MM.1S (cell line): ENCODE measurements around the gene ITPR1.

ENCODE experiments used
- DNase-seq: peaks from one replicate; pipeline ENCODE4 v3.0.0-alpha.2; 2015
- H2AFZ ChIP-seq: fragments of 300-600 bp; sonication (generic); 2 replicates; pipeline ENCODE4 v1.6.0; 2016; ENCODE audit warnings: antibody characterized with exemption, low read length
- H3F3A ChIP-seq: fragments of 300-600 bp; sonication (generic); 2 replicates; pipeline ENCODE4 v1.6.1; 2016; ENCODE audit warnings: mild to moderate bottlenecking, antibody characterized with exemption, low read length, moderate library complexity, mixed read lengths; ENCODE audit not compliant: insufficient read depth
- H3K27ac ChIP-seq: fragments of 300-600 bp; sonication (generic); 2 replicates; pipeline ENCODE4 v1.5.1; 2016; ENCODE audit warnings: mild to moderate bottlenecking, low read length
- H3K27me3 ChIP-seq: fragments of 300-600 bp; sonication (generic); replicated peaks from 2 replicates; pipeline ENCODE4 v1.6.0; 2016; ENCODE audit warnings: low read length; ENCODE audit not compliant: insufficient read depth
- H3K36me3 ChIP-seq: fragments of 300-600 bp; sonication (generic); replicated peaks from 2 replicates; pipeline ENCODE4 v1.6.1; 2016; ENCODE audit warnings: mild to moderate bottlenecking, low read length, mixed read lengths; ENCODE audit not compliant: insufficient read depth
- H3K4me1 ChIP-seq: fragments of 300-600 bp; sonication (generic); 2 replicates; pipeline ENCODE4 v1.6.1; 2016; ENCODE audit warnings: low read length, mixed read lengths
- H3K4me2 ChIP-seq: fragments of 300-600 bp; sonication (generic); 2 replicates; pipeline ENCODE4 v1.6.0; 2016; ENCODE audit warnings: low read depth, low read length
- H3K4me3 ChIP-seq: fragments of 300-600 bp; sonication (generic); 2 replicates; pipeline ENCODE4 v1.5.1; 2016; ENCODE audit warnings: low read length, mixed read lengths
- H3K79me2 ChIP-seq: fragments of 300-600 bp; sonication (generic); 2 replicates; pipeline ENCODE4 v1.6.1; 2016; ENCODE audit warnings: mixed run types, low read length, mixed read lengths
- H3K9ac ChIP-seq: fragments of 300-600 bp; sonication (generic); 2 replicates; pipeline ENCODE4 v1.6.1; 2016; ENCODE audit warnings: low read length, mixed read lengths
- H3K9me2 ChIP-seq: fragments of 300-600 bp; sonication (generic); replicated peaks from 2 replicates; pipeline ENCODE4 v1.6.1; 2016; ENCODE audit warnings: mild to moderate bottlenecking, low read length, mixed read lengths; ENCODE audit not compliant: insufficient read depth
- H3K9me3 ChIP-seq: fragments of 300-600 bp; sonication (generic); replicated peaks from 2 replicates; pipeline ENCODE4 v1.6.1; 2016; ENCODE audit warnings: mild to moderate bottlenecking, low read length, mixed read lengths; ENCODE audit not compliant: insufficient read depth
- H4K20me1 ChIP-seq: fragments of 300-600 bp; sonication (generic); 2 replicates; pipeline ENCODE4 v1.6.1; 2016; ENCODE audit warnings: mild to moderate bottlenecking, low read length, moderate library complexity, mixed read lengths; ENCODE audit not compliant: insufficient read depth
- CTCF ChIP-seq: fragments of 300-600 bp; sonication (generic); IDR thresholded peaks from 2 replicates; pipeline ENCODE4 v1.5.1; 2016; ENCODE audit warnings: antibody characterized with exemption, low read length, mixed read lengths
- EZH2 ChIP-seq: fragments of 300-600 bp; sonication (generic); optimal IDR thresholded peaks from 2 replicates; pipeline ENCODE3; 2017; ENCODE audit warnings: low read depth, mild to moderate bottlenecking, antibody characterized with exemption, low read length, mixed read lengths
- EZH2phosphoT487 ChIP-seq: fragments of 300-600 bp; sonication (generic); IDR thresholded peaks from 2 replicates; pipeline ENCODE4 v1.6.1; 2018; ENCODE audit warnings: antibody characterized with exemption, low read length

The ITPR1 gene

GRCh38 chr3:4506559-4507023, 13.4 kb downstream of the ITPR1 start:
- H3K27ac ChIP-seq, result no peak overlapping the region

GRCh38 chr3:4507024-4507596, 14.0 kb downstream of the ITPR1 start:
- Histone ChIP-seq H3K4me1 (peaks cover 25% of the 10 kb centered on the region), H3K27me3 (no peaks in the 10 kb centered on the region), H3F3A (peaks cover 16% of the 10 kb centered on the region), H3K79me2 (no peaks in the 10 kb centered on the region), H3K4me2 (no peak overlapping the region; the same call in 1 of the 2 replicates), H3K9me2 (no peaks in the 10 kb centered on the region), H4K20me1 (no peaks in the 10 kb centered on the region), H3K9ac (no peak overlapping the region), H3K9me3 (no peaks in the 10 kb centered on the region), H3K36me3 (no peaks in the 10 kb centered on the region), H3K27ac (0 out of 2 replicates have a peak overlapping the region, but pooled peaks have one; percentile 16), H2AFZ (no peak overlapping the region), H3K4me3 (no peak overlapping the region)
- peak; percentile 26 for DNase-seq
- no peak for TF ChIP-seq EZH2
- TF ChIP-seq CTCF, result no peak
- no peak for TF ChIP-seq EZH2phosphoT487

More at GRCh38 chr3:4506559-4507023, 13.4 kb downstream of the ITPR1 start:
- TF ChIP-seq CTCF (no peak), EZH2phosphoT487 (no peak), EZH2 (no peak)
- no peaks in the 10 kb centered on the region for H3K9me2 ChIP-seq
- no peaks in the 10 kb centered on the region for H3K79me2 ChIP-seq
- no peak for DNase-seq
- no peak overlapping the region; the same call in 1 of the 2 replicates for H3K4me2 ChIP-seq
- H3K9me3 ChIP-seq, result no peaks in the 10 kb centered on the region
- H3F3A ChIP-seq, result peaks cover 16% of the 10 kb centered on the region
- no peak overlapping the region for H3K4me3 ChIP-seq
- no peaks in the 10 kb centered on the region for H3K27me3 ChIP-seq
- no peaks in the 10 kb centered on the region for H3K36me3 ChIP-seq
- no peak overlapping the region for H3K9ac ChIP-seq
- H4K20me1 ChIP-seq, result no peaks in the 10 kb centered on the region
- no peak overlapping the region for H2AFZ ChIP-seq
- peaks cover 25% of the 10 kb centered on the region for H3K4me1 ChIP-seq

- no peak for TF ChIP-seq EZH2
- TF ChIP-seq EZH2phosphoT487, result no peak
- TF ChIP-seq CTCF, result no peak
- DNase-seq, result no peak
- H3K9ac ChIP-seq, result no peak overlapping the region
- H3K9me3 ChIP-seq, result no peaks in the 10 kb centered on the region
- H3K9me2 ChIP-seq, result no peaks in the 10 kb centered on the region
- no peaks in the 10 kb centered on the region for H4K20me1 ChIP-seq
- no peak overlapping the region for H3K4me3 ChIP-seq
- H3F3A ChIP-seq, result peaks cover 15% of the 10 kb centered on the region
- H3K79me2 ChIP-seq, result no peaks in the 10 kb centered on the region
- no peak overlapping the region for H3K27ac ChIP-seq
- no peak overlapping the region for H3K4me2 ChIP-seq
- H3K4me1 ChIP-seq, result peaks cover 20% of the 10 kb centered on the region
- H3K36me3 ChIP-seq, result no peaks in the 10 kb centered on the region
- H3K27me3 ChIP-seq, result no peaks in the 10 kb centered on the region
- no peak overlapping the region for H2AFZ ChIP-seq
Observed at GRCh38 chr3:4508048-4508981, 15.2 kb downstream of the ITPR1 start.
